GM23338 (cell line): ENCODE data around the gene SLC2A1. TPM values are rescaled to one million over a fixed set of nuclear protein-coding genes. Genes with fewer than 3 reads are reported as not detected.

Experiments used
- CREB1 ChIP-seq: fragments of 250-450 bp; sonication (Bioruptor Pico); IDR thresholded peaks from 2 replicates; pipeline ENCODE4 v1.5.0; 2020; ENCODE audit warnings: low read depth, mild to moderate bottlenecking, moderate library complexity
- CTCF ChIP-seq, 2 experiments: fragments of 200-600 bp in 1 of 2; sonication (generic) in 1 of 2; conservative IDR thresholded peaks; 2 replicates each; pipeline versions ENCODE4 v1.5.1 to v1.6.1; 2016 to 2017; ENCODE audit warnings: antibody characterized with exemption in 2 of 2, low read depth in 2 of 2, mild to moderate bottlenecking in 2 of 2, moderate library complexity in 1 of 2
- POLR2AphosphoS5 ChIP-seq: IDR thresholded peaks from 2 replicates; pipeline ENCODE4 v1.6.1; 2016; ENCODE audit warnings: antibody characterized with exemption, low read depth
- REST ChIP-seq: IDR thresholded peaks from one replicate; pipeline ENCODE4 v1.6.1; 2018; ENCODE audit warnings: antibody characterized with exemption; ENCODE audit not compliant: unreplicated experiment
- ZNF462 ChIP-seq: fragments of 250-450 bp; sonication (Bioruptor Pico); IDR thresholded peaks from 2 replicates; pipeline ENCODE4 v1.5.0; 2020; ENCODE audit warnings: mild to moderate bottlenecking, moderate library complexity
- polyA plus RNA-seq: library from polyadenylated mRNA; unstranded; fragments of >200 nt; fragmentation: Nextera tagmentation; extraction: Ambion mirVana; gene quantifications from 2 replicates; pipeline ENCODE4 v1.2.1, GENCODE V29; 2016
- total RNA-seq: library from RNA; depleted of rRNA; stranded (reverse); fragments of >200 nt; shearing (Covaris generic); gene quantifications from 2 replicates; pipeline ENCODE4 v1.2.3, GENCODE V29; 2014

The SLC2A1 gene
- total and polyA plus RNA-seq, 2 experiments from 2014 or later, result 66.1 to 305 TPM

GRCh38 chr1:42965378-42965777 lies 6.7 kb upstream of the SLC2A1 start (continued):
- TF ChIP-seq ZNF462 (CRISPR knock-in tag), result no peak
- no peak for TF ChIP-seq CTCF (conservative IDR thresholded peaks at IDR 0.05; ENCODE audit: low read depth in 2 of 2)
- TF ChIP-seq REST, result no peak
- no peak for TF ChIP-seq CREB1 (CRISPR knock-in tag)
- no peak for TF ChIP-seq POLR2AphosphoS5
